Measurements from ENCODE around the gene SLC24A3.

GRCh38 chr20:19660808-19661378 is 448.5 kb downstream of the SLC24A3 start:
- TF ChIP-seq EZH2 (IDR thresholded peaks at IDR 0.05; ENCODE audit: borderline replicate concordance) = no peak
- TF ChIP-seq, protein P1, sequence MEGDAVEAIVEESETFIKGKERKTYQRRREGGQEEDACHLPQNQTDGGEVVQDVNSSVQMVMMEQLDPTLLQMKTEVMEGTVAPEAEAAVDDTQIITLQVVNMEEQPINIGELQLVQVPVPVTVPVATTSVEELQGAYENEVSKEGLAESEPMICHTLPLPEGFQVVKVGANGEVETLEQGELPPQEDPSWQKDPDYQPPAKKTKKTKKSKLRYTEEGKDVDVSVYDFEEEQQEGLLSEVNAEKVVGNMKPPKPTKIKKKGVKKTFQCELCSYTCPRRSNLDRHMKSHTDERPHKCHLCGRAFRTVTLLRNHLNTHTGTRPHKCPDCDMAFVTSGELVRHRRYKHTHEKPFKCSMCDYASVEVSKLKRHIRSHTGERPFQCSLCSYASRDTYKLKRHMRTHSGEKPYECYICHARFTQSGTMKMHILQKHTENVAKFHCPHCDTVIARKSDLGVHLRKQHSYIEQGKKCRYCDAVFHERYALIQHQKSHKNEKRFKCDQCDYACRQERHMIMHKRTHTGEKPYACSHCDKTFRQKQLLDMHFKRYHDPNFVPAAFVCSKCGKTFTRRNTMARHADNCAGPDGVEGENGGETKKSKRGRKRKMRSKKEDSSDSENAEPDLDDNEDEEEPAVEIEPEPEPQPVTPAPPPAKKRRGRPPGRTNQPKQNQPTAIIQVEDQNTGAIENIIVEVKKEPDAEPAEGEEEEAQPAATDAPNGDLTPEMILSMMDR (IDR thresholded peaks at IDR 0.05; ENCODE audit: poor library complexity) = no peak
- TF ChIP-seq EZH2phosphoT487 (IDR thresholded peaks at IDR 0.05; ENCODE audit: low read depth, severe bottlenecking, unreplicated experiment) = no peak
